Esophagus squamous epithelium (tissue), 4 donors: ENCODE data around the gene NT5DC4.

Experiments
- CTCF ChIP-seq, 6 experiments: fragments of 450-650 bp in 4 of 6; fragments of 200-600 bp in 2 of 6; sonication (generic) in 2 of 6; IDR thresholded peaks; one replicate each; pipeline ENCODE4 v1.5.1; 2016 to 2019; ENCODE audit warnings: antibody characterized with exemption in 6 of 6, mild to moderate bottlenecking in 4 of 6, moderate library complexity in 4 of 6
- POLR2A ChIP-seq, 4 donors: fragments of 450-650 bp; IDR thresholded peaks; one replicate each; pipeline ENCODE4 v1.6.1; 2017; ENCODE audit warnings: antibody characterized with exemption in 4 of 4, mild to moderate bottlenecking in 4 of 4, moderate library complexity in 3 of 4

DNA sequence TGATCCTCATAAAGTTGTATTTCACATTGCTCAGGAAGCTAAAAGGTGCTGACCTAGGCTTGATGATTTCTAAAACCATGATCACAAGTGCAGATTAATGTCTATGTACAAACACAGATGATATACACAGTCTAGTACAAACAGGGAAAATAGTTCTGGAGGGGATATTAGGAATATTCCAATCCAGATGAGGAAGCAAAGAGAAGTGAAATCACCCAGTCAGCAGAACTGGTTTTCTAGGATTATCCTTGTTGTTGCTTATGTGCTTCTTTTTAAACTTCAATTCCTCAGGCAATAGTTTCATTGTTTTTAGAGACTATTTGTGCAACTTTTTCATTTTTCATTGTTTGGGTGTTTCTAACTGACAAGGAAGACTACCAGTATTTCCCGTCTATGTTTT is 58.8 kb downstream of the NT5DC4 start:
- no peak for TF ChIP-seq CTCF (IDR thresholded peaks at IDR 0.05)
- TF ChIP-seq POLR2A (IDR thresholded peaks at IDR 0.05) = no peak
